Mesenchymal stem cell (in vitro differentiated cells and primary cell): ENCODE data around the gene KIAA0232.

ENCODE experiments used
- DNase-seq: peaks from one replicate; pipeline ENCODE4 v3.0.0-alpha.2; 2013
- H2AFZ ChIP-seq: one replicate; pipeline ENCODE4 v1.6.1; 2013; ENCODE audit warnings: low read depth, mild to moderate bottlenecking, control low read depth, inconsistent platforms, low read length, moderate library complexity
- H2AK5ac ChIP-seq: 2 replicates; pipeline ENCODE4 v1.6.1; 2013; ENCODE audit warnings: low read length, moderate library complexity, mild to moderate bottlenecking, inconsistent platforms; ENCODE audit not compliant: severe bottlenecking
- H2BK120ac ChIP-seq: one replicate; pipeline ENCODE4 v1.6.1; 2013; ENCODE audit warnings: low read depth, mild to moderate bottlenecking, inconsistent platforms, low read length, moderate library complexity
- H2BK12ac ChIP-seq, 2 experiments: one replicate each; pipeline ENCODE4 v1.6.1; 2013; ENCODE audit warnings: inconsistent platforms in 2 of 2, low read length in 2 of 2, mild to moderate bottlenecking in 2 of 2, moderate library complexity in 2 of 2, control low read depth in 1 of 2
- H2BK15ac ChIP-seq: one replicate; pipeline ENCODE4 v1.6.1; 2013; ENCODE audit warnings: mild to moderate bottlenecking, low read depth, inconsistent platforms; ENCODE audit not compliant: poor library complexity, severe bottlenecking
- H2BK5ac ChIP-seq: 2 replicates; pipeline ENCODE4 v1.6.1; 2013; ENCODE audit warnings: low read depth, mild to moderate bottlenecking, low read length, control low read depth, inconsistent platforms; ENCODE audit not compliant: poor library complexity, severe bottlenecking
- H3K14ac ChIP-seq, 2 experiments: one replicate each; pipeline ENCODE4 v1.6.1; 2013; ENCODE audit warnings: inconsistent platforms in 2 of 2, low read length in 2 of 2, control low read depth in 1 of 2, mild to moderate bottlenecking in 1 of 2, moderate library complexity in 1 of 2
- H3K18ac ChIP-seq, 2 experiments: one replicate each; pipeline ENCODE4 v1.6.1; 2013; ENCODE audit warnings: inconsistent platforms in 2 of 2, low read length in 2 of 2, control low read depth in 1 of 2, low read depth in 1 of 2, mild to moderate bottlenecking in 1 of 2
- H3K23ac ChIP-seq, 2 experiments: one replicate each; pipeline ENCODE4 v1.6.1; 2013; ENCODE audit warnings: inconsistent platforms in 2 of 2, low read length in 2 of 2, mild to moderate bottlenecking in 2 of 2, moderate library complexity in 2 of 2, control low read depth in 1 of 2
- H3K27ac ChIP-seq: 2 replicates; pipeline ENCODE4 v1.5.1; 2013; ENCODE audit warnings: mild to moderate bottlenecking, moderate library complexity, low read length, control low read depth, inconsistent platforms; ENCODE audit not compliant: poor library complexity, severe bottlenecking
- H3K27me3 ChIP-seq, 2 experiments: 2 replicates each; pipeline versions ENCODE4 v1.6.1 to v1.7.0; 2013; ENCODE audit warnings: low read length in 2 of 2, mild to moderate bottlenecking in 2 of 2, moderate library complexity in 2 of 2, control low read depth in 1 of 2, inconsistent platforms in 1 of 2; ENCODE audit not compliant: control insufficient read depth in 1 of 2, insufficient read depth in 1 of 2
- H3K36me3 ChIP-seq, 2 experiments: 2 replicates each; pipeline versions ENCODE4 v1.6.1 to v1.7.0; 2013; ENCODE audit warnings: low read length in 2 of 2, control low read depth in 1 of 2, inconsistent platforms in 1 of 2, low read depth in 1 of 2, mild to moderate bottlenecking in 1 of 2; ENCODE audit not compliant: insufficient read depth in 2 of 2, control insufficient read depth in 1 of 2
- H3K4ac ChIP-seq, 2 experiments: one replicate each; pipeline ENCODE4 v1.6.1; 2013; ENCODE audit warnings: inconsistent platforms in 2 of 2, low read length in 2 of 2, mild to moderate bottlenecking in 2 of 2, moderate library complexity in 2 of 2, control low read depth in 1 of 2, low read depth in 1 of 2
- H3K4me1 ChIP-seq: 2 replicates; pipeline ENCODE4 v1.6.1; 2013; ENCODE audit warnings: low read depth, low read length, control low read depth; ENCODE audit not compliant: control insufficient read depth, insufficient read depth
- H3K4me2 ChIP-seq: 2 replicates; pipeline ENCODE4 v1.6.1; 2013; ENCODE audit warnings: low read length, mild to moderate bottlenecking, inconsistent platforms; ENCODE audit not compliant: poor library complexity, severe bottlenecking
- H3K4me3 ChIP-seq, 2 experiments: 2 replicates each; pipeline versions ENCODE4 v1.5.1 to v1.7.0; 2013; ENCODE audit warnings: low read length in 2 of 2, mild to moderate bottlenecking in 2 of 2, control low read depth in 1 of 2, low read depth in 1 of 2; ENCODE audit not compliant: insufficient read depth in 1 of 2
- H3K79me1 ChIP-seq: replicated peaks from 2 replicates; pipeline ENCODE4 v1.6.1; 2013; ENCODE audit warnings: mild to moderate bottlenecking, control low read depth, low read length, inconsistent platforms; ENCODE audit not compliant: poor library complexity, severe bottlenecking
- H3K9ac ChIP-seq: 2 replicates; pipeline ENCODE4 v1.7.0; 2013; ENCODE audit warnings: mild to moderate bottlenecking, low read length, moderate library complexity
- H3K9me3 ChIP-seq: 2 replicates; pipeline ENCODE4 v1.7.0; 2013; ENCODE audit warnings: mild to moderate bottlenecking, low read length; ENCODE audit not compliant: control insufficient read depth
- H4K8ac ChIP-seq: one replicate; pipeline ENCODE4 v1.6.1; 2013; ENCODE audit warnings: inconsistent platforms, mild to moderate bottlenecking, low read length, moderate library complexity
- H4K91ac ChIP-seq: one replicate; pipeline ENCODE4 v1.6.1; 2013; ENCODE audit warnings: mild to moderate bottlenecking, low read length, inconsistent platforms
- WGBS: methylation state at CpG from one replicate; pipeline ENCODE4 v1.1.7; 2013; ENCODE audit warnings: mixed read lengths; 5-methylcytosine and 5-hydroxymethylcytosine counted together

The KIAA0232 gene

DNA sequence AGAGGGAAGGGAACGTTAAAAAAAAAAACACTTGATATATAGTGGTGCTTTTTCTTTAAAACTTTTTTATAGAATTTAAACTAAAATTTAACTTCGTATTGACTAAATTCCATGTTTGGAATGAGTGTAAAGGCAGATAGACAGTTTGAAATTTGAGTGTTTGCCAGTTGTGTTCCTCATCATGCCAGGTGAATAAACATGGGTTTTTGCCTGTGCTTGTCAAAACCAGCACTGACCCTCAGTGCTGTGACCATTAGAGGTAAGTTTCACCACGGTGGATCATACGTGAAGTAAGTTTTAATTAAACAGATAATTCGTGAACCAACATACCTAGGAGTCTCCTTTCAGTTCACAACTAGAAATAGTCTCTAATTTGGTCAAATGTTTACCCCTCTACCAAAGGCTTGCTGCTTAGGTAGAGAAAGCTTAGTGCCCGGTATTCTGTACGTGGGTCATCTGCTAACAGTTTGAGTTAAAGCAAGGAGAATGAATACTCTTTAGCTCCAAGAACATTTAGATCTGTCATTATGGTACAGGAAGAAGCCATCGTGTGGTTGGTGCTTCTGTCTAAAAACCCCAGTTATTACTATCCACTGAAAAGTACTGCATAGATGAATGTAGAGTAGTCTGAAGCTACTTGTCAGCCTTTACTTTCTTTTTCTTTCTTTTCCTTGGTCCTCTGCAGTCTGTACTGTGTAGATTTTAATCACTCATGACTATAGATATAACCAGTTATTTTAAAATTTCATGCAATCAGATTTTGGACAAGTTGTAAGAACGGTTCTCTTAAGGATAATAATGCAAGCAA is 32.7 kb downstream of the KIAA0232 start:
- no peak overlapping the region for H2AFZ ChIP-seq
- no peak overlapping the region for H3K23ac ChIP-seq
- H2BK15ac ChIP-seq: no peak overlapping the region
- WGBS: 98% methylated on average over 7 of the region's 9 CpGs
- no peak overlapping the region for H2BK120ac ChIP-seq
- no peak overlapping the region for H4K8ac ChIP-seq
- no peak overlapping the region for H3K4ac ChIP-seq
- H3K4me2 ChIP-seq: no peak overlapping the region
- H4K91ac ChIP-seq: no peak overlapping the region
- H3K4me1 ChIP-seq: peaks cover 2% of the 10 kb centered on the region
- H2BK12ac ChIP-seq: no peak overlapping the region
- no peak overlapping the region for H2AK5ac ChIP-seq
- H3K4me3 ChIP-seq: no peak overlapping the region
- H3K27me3 ChIP-seq: no peaks in the 10 kb centered on the region
- H3K18ac ChIP-seq: no peak overlapping the region
- no peak overlapping the region for H3K9ac ChIP-seq
- H3K79me1 ChIP-seq: peaks cover 12% of the 10 kb centered on the region
- no peak overlapping the region for H2BK5ac ChIP-seq
- no peak overlapping the region for H3K14ac ChIP-seq
- H3K27ac ChIP-seq: no peak overlapping the region
- no peak for DNase-seq
- H3K36me3 ChIP-seq: peaks cover 0 to 4% of the 10 kb centered on the region in 2 experiments
- H3K9me3 ChIP-seq: peaks cover 11% of the 10 kb centered on the region

DNA sequence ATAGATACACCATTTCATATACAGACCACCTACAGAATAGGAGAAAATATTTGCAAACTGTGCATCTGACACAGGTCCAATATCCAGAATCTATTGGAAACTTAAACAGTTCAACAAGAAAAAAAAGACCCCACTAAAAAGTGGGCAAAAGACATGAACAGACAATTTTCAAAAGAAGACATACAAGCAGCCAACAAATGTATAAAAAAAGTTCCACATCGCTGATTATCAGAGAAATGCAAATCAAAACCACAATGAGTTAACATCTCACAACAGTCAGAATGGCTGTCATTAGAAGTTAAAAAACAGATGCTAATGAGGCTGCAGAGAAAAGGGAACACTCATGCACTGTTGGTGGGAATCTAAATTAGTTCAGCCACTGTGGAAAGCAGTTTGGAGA is 36.8 kb downstream of the KIAA0232 start:
- H4K8ac ChIP-seq: no peak overlapping the region
- H2AFZ ChIP-seq: no peak overlapping the region
- no peak overlapping the region for H2BK5ac ChIP-seq
- no peaks in the 10 kb centered on the region for H3K27me3 ChIP-seq
- no peak overlapping the region for H3K18ac ChIP-seq
- H2BK12ac ChIP-seq: no peak overlapping the region
- peaks cover under 1 to 6% of the 10 kb centered on the region in 2 experiments for H3K36me3 ChIP-seq
- no peak overlapping the region for H3K4ac ChIP-seq
- peaks cover 21% of the 10 kb centered on the region for H3K9me3 ChIP-seq
- H4K91ac ChIP-seq: no peak overlapping the region
- no peak overlapping the region for H2BK15ac ChIP-seq
- DNase-seq: no peak
- H3K9ac ChIP-seq: no peak overlapping the region
- WGBS: 100% methylated on average over 1 of the region's 1 CpG
- peaks cover 1% of the 10 kb centered on the region for H3K4me1 ChIP-seq
- no peak overlapping the region for H3K4me2 ChIP-seq
- H3K27ac ChIP-seq: no peak overlapping the region
- H3K79me1 ChIP-seq: peaks cover 11% of the 10 kb centered on the region
- H3K14ac ChIP-seq: no peak overlapping the region
- no peak overlapping the region for H2BK120ac ChIP-seq
- no peak overlapping the region for H3K4me3 ChIP-seq
- no peak overlapping the region for H2AK5ac ChIP-seq
- no peak overlapping the region for H3K23ac ChIP-seq

GRCh38 chr4:6820695-6821094 is 38.2 kb downstream of the KIAA0232 start:
- Histone ChIP-seq H3K4me2 (no peak overlapping the region), H3K27me3 (no peaks in the 10 kb centered on the region), H4K8ac (no peak overlapping the region), H3K14ac (no peak overlapping the region), H2AK5ac (no peak overlapping the region), H3K4ac (no peak overlapping the region), H2AFZ (no peak overlapping the region), H3K9ac (no peak overlapping the region), H2BK15ac (no peak overlapping the region), H3K4me3 (no peak overlapping the region), H3K36me3 (peaks cover 3 to 20% of the 10 kb centered on the region in 2 experiments), H2BK120ac (no peak overlapping the region), H2BK12ac (no peak overlapping the region), H4K91ac (no peak overlapping the region), H2BK5ac (no peak overlapping the region), H3K27ac (no peak overlapping the region), H3K4me1 (peaks cover 1% of the 10 kb centered on the region), H3K23ac (no peak overlapping the region), H3K9me3 (peaks cover 21% of the 10 kb centered on the region), H3K18ac (no peak overlapping the region), H3K79me1 (peaks cover 15% of the 10 kb centered on the region)
- no CpG with 5 or more reads among the region's 1 CpG for WGBS
- DNase-seq: no peak

DNA sequence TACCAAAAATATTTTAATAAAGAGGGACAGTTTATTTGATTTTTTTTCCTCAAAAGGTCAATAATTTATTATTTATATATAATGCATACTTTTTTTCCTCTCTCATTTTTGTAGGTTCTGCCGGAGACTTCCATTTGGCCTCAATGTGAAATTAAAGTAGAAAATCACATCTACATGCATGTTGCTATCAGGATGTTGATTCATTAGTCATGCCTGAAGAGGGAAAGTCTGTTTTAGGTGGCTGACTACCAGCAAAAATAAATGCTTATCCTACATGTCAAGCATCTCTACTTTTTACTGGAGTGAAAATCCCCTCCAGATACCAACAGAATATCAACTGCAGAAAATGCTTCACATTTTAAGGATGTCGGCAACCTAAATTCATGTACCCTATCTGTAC is 41.5 kb downstream of the KIAA0232 start:
- no peak overlapping the region for H2BK120ac ChIP-seq
- H4K8ac ChIP-seq: no peak overlapping the region
- no peak overlapping the region for H3K23ac ChIP-seq
- no peak overlapping the region for H3K4me2 ChIP-seq
- DNase-seq: no peak
- no peak overlapping the region for H2AK5ac ChIP-seq
- H3K4ac ChIP-seq: no peak overlapping the region
- H3K18ac ChIP-seq: no peak overlapping the region
- no peak overlapping the region for H3K27ac ChIP-seq
- no peak overlapping the region for H3K14ac ChIP-seq
- H3K9ac ChIP-seq: no peak overlapping the region
- peaks cover 17% of the 10 kb centered on the region for H3K9me3 ChIP-seq
- 100% methylated on average over 1 of the region's 2 CpGs for WGBS
- no peak overlapping the region for H3K4me3 ChIP-seq
- no peak overlapping the region for H2BK15ac ChIP-seq
- peaks cover 1% of the 10 kb centered on the region for H3K4me1 ChIP-seq
- no peak overlapping the region for H4K91ac ChIP-seq
- no peak overlapping the region for H2AFZ ChIP-seq
- H3K79me1 ChIP-seq: peaks cover 23% of the 10 kb centered on the region
- no peak overlapping the region for H2BK5ac ChIP-seq
- no peak overlapping the region for H2BK12ac ChIP-seq
- no peaks in the 10 kb centered on the region for H3K27me3 ChIP-seq
- peaks cover 10 to 36% of the 10 kb centered on the region in 2 experiments for H3K36me3 ChIP-seq
